IMR-90 (cell line): ENCODE results near the gene TRA2B. TPM values are rescaled to one million over a fixed set of nuclear protein-coding genes. Genes with fewer than 3 reads are reported as not detected.

ENCODE experiments used
- ATAC-seq: fragments of 200-7000 bp; cut with Tn5 transposase; 2 replicates; pipeline ENCODE4 v1.9.1; 2020; ENCODE audit warnings: low read depth, mild to moderate bottlenecking, moderate library complexity
- BruUV-seq: library from RNA; stranded (reverse); fragments of 400-500 nt; replicated peaks from 2 replicates; lab custom pipeline; 2021; lab: Mats Ljungman, UMichigan
- CTCF ChIA-PET: fragments of 300-600 bp; formaldehyde crosslinking; extraction: SDS; loops from one replicate; lab custom pipeline; 2021; ENCODE audit warnings: antibody characterized with exemption; lab: Yijun Ruan, JAX
- POLR2A ChIA-PET: fragments of 300-600 bp; sonication (Branson Sonifier 250); formaldehyde crosslinking; loops from one replicate; lab custom pipeline; 2022; ENCODE audit warnings: antibody characterized with exemption; ENCODE audit not compliant: unreplicated experiment; lab: Charles Lee
- DNase-seq: peaks from one replicate; pipeline ENCODE4 v3.0.0; 2013
- H2AFZ ChIP-seq: replicated peaks from 2 replicates; pipeline ENCODE3; 2013; ENCODE audit warnings: low read length, mild to moderate bottlenecking; ENCODE audit not compliant: poor library complexity
- H2AK5ac ChIP-seq: 2 replicates; pipeline ENCODE4 v1.6.1; 2013; ENCODE audit warnings: low read depth, low read length, inconsistent platforms
- H2AK9ac ChIP-seq: replicated peaks from 2 replicates; pipeline ENCODE3; 2013; ENCODE audit warnings: mild to moderate bottlenecking, low read depth, low read length, moderate library complexity; ENCODE audit not compliant: poor library complexity
- H2BK120ac ChIP-seq: 2 replicates; pipeline ENCODE4 v1.6.1; 2013; ENCODE audit warnings: low read depth, low read length, inconsistent platforms
- H2BK15ac ChIP-seq: 3 replicates; pipeline ENCODE4 v1.6.1; 2013; ENCODE audit warnings: low read depth, low read length, inconsistent platforms
- H2BK20ac ChIP-seq: 2 replicates; pipeline ENCODE4 v1.6.1; 2013; ENCODE audit warnings: low read depth, mild to moderate bottlenecking, inconsistent platforms, low read length, moderate library complexity
- H2BK5ac ChIP-seq: 2 replicates; pipeline ENCODE4 v1.6.1; 2013; ENCODE audit warnings: mild to moderate bottlenecking, low read depth, low read length, inconsistent platforms; ENCODE audit not compliant: poor library complexity, severe bottlenecking
- H3K14ac ChIP-seq: replicated peaks from 2 replicates; pipeline ENCODE4 v1.6.1; 2013; ENCODE audit warnings: low read depth, low read length, inconsistent platforms
- H3K18ac ChIP-seq: 2 replicates; pipeline ENCODE4 v1.6.1; 2013; ENCODE audit warnings: low read depth, low read length, control low read depth
- H3K23ac ChIP-seq: 2 replicates; pipeline ENCODE4 v1.6.1; 2013; ENCODE audit warnings: low read depth, low read length, inconsistent platforms
- H3K27ac ChIP-seq: 2 replicates; pipeline ENCODE4 v1.5.1; 2013; ENCODE audit warnings: mild to moderate bottlenecking, control low read depth, low read length; ENCODE audit not compliant: insufficient read depth
- H3K27me3 ChIP-seq: 2 replicates; pipeline ENCODE4 v1.6.1; 2013; ENCODE audit warnings: low read length; ENCODE audit not compliant: control insufficient read depth, insufficient read depth
- H3K36me3 ChIP-seq: 2 replicates; pipeline ENCODE4 v1.6.1; 2013; ENCODE audit warnings: low read length, mixed read lengths; ENCODE audit not compliant: control insufficient read depth, insufficient read depth
- H3K4ac ChIP-seq: 2 replicates; pipeline ENCODE4 v1.6.1; 2013; ENCODE audit warnings: low read depth, low read length, inconsistent platforms
- H3K4me1 ChIP-seq: 2 replicates; pipeline ENCODE4 v1.6.1; 2013; ENCODE audit warnings: low read length, mixed read lengths; ENCODE audit not compliant: control insufficient read depth, insufficient read depth
- H3K4me2 ChIP-seq: 2 replicates; pipeline ENCODE4 v1.6.1; 2013; ENCODE audit warnings: low read depth, mild to moderate bottlenecking, control low read depth, low read length, moderate library complexity
- H3K4me3 ChIP-seq: 2 replicates; pipeline ENCODE4 v1.5.1; 2013; ENCODE audit warnings: low read depth, mild to moderate bottlenecking, control low read depth, low read length, moderate library complexity; ENCODE audit not compliant: insufficient read depth
- H3K56ac ChIP-seq: 2 replicates; pipeline ENCODE4 v1.6.1; 2013; ENCODE audit warnings: low read length, inconsistent platforms; ENCODE audit not compliant: insufficient read depth; ENCODE audit errors: extremely low read depth
- H3K79me1 ChIP-seq, 2 experiments: 2 replicates each; pipeline ENCODE4 v1.6.1; 2013; ENCODE audit warnings: low read length in 2 of 2, inconsistent platforms in 1 of 2, low read depth in 1 of 2
- H3K9ac ChIP-seq: 2 replicates; pipeline ENCODE4 v1.6.1; 2013; ENCODE audit warnings: low read depth, low read length, control low read depth
- H3K9me1 ChIP-seq: 2 replicates; pipeline ENCODE4 v1.6.1; 2013; ENCODE audit warnings: low read length, inconsistent platforms; ENCODE audit not compliant: insufficient read depth
- H3K9me3 ChIP-seq: 2 replicates; pipeline ENCODE4 v1.6.1; 2013; ENCODE audit warnings: low read length; ENCODE audit not compliant: control insufficient read depth, insufficient read depth
- H4K20me1 ChIP-seq: 2 replicates; pipeline ENCODE4 v1.6.1; 2013; ENCODE audit warnings: low read length, inconsistent platforms; ENCODE audit not compliant: insufficient read depth
- H4K5ac ChIP-seq: 2 replicates; pipeline ENCODE4 v1.6.1; 2013; ENCODE audit warnings: mild to moderate bottlenecking, low read depth, low read length, control low read depth
- H4K8ac ChIP-seq, 2 experiments: 2 replicates each; pipeline ENCODE4 v1.6.1; 2013; ENCODE audit warnings: low read depth in 2 of 2, low read length in 2 of 2, control low read depth in 1 of 2, inconsistent platforms in 1 of 2
- H4K91ac ChIP-seq: 2 replicates; pipeline ENCODE4 v1.6.1; 2013; ENCODE audit warnings: low read depth, low read length, inconsistent platforms; ENCODE audit not compliant: insufficient read depth
- BHLHE40 ChIP-seq: fragments of 150-350 bp; IDR thresholded peaks from 2 replicates; pipeline ENCODE4 v1.6.1; 2016; ENCODE audit warnings: mild to moderate bottlenecking, low read depth, low read length
- CEBPB ChIP-seq: IDR thresholded peaks from 2 replicates; pipeline ENCODE4 v1.6.1; 2012; ENCODE audit warnings: low read depth, low read length, improper control_type of control experiment
- MXI1 ChIP-seq: IDR thresholded peaks from 2 replicates; pipeline ENCODE4 v1.6.1; 2012; ENCODE audit warnings: low read depth, mild to moderate bottlenecking, low read length, moderate library complexity, borderline replicate concordance
- SMC3 ChIP-seq: fragments of 150-350 bp; IDR thresholded peaks from 2 replicates; pipeline ENCODE4 v1.6.1; 2016; ENCODE audit warnings: low read depth, mild to moderate bottlenecking, antibody characterized with exemption, low read length, moderate library complexity
- WGBS, 2 experiments: methylation state at CpG; one replicate each; pipeline versions ENCODE4 v1.1.5 to v1.1.7; 2013; ENCODE audit warnings: missing lambda C conversion rate in 2 of 2; ENCODE audit not compliant: insufficient read length in 1 of 2; ENCODE audit errors: extremely low coverage in 2 of 2; 5-methylcytosine and 5-hydroxymethylcytosine counted together
- dilution Hi-C: fragments of 300-500 bp; cut with HindIII; formaldehyde crosslinking; loops from one replicate; pipeline ENCODE4 v1.14.3; 2018; ENCODE audit warnings: low sequenced_read_pairs; ENCODE audit not compliant: unreplicated experiment
- in situ Hi-C: fragments of 300-500 bp; cut with MboI; formaldehyde crosslinking; loops from 3 replicates; pipeline ENCODE4 v1.14.3; 2019; ENCODE audit warnings: low sequenced_read_pairs, inconsistent platforms, mixed read lengths
- intact Hi-C: fragments of 100-400 bp; cut with micrococcal nuclease; formaldehyde crosslinking; loops from 2 replicates; pipeline ENCODE4 v1.10.0; 2022
- polyA plus RNA-seq, 3 experiments: library from polyadenylated mRNA; depleted of rRNA; stranded (reverse); fragments of >200 nt; gene quantifications; 2 replicates each; pipeline ENCODE4 v1.2.3, GENCODE V29; 2012; ENCODE audit warnings: low replicate concordance in 1 of 3
- total RNA-seq: library from RNA; depleted of rRNA; stranded (reverse); fragments of >200 nt; gene quantifications from 2 replicates; pipeline ENCODE4 v1.2.3, GENCODE V29; 2012
- TF ChIP-seq, protein P1 (sequence below): fragments of 150-350 bp; IDR thresholded peaks from 2 replicates; pipeline ENCODE4 v1.6.1; 2016; ENCODE audit warnings: low read depth, mild to moderate bottlenecking, low read length, moderate library complexity, borderline replicate concordance

The TRA2B gene
- total and polyA plus RNA-seq, 2 of the 4 experiments (the other 2 are of a cell fraction): 127 to 208 TPM

DNA sequence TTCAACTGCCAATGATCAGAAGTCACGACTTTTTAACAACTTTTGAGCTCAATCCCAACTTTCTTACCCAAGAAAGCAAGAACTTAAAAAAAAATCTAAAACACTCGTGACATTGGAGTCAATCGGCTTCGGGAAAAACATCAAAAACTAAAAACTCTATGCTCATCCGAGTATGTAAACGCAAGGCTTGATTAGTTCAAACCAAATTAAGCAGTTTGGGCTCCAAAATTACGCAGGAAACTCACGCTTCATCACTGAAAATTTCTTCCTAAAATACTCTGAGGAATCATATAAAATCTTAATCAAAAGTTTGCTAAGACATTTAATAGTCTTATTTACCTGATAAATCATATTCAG lies 1.6 kb downstream of the TRA2B start (continued):
- TF ChIP-seq, protein P1, sequence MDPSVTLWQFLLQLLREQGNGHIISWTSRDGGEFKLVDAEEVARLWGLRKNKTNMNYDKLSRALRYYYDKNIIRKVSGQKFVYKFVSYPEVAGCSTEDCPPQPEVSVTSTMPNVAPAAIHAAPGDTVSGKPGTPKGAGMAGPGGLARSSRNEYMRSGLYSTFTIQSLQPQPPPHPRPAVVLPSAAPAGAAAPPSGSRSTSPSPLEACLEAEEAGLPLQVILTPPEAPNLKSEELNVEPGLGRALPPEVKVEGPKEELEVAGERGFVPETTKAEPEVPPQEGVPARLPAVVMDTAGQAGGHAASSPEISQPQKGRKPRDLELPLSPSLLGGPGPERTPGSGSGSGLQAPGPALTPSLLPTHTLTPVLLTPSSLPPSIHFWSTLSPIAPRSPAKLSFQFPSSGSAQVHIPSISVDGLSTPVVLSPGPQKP: no peak

- no peak overlapping the region for H2BK5ac ChIP-seq
- H3K4me2 ChIP-seq: peak overlapping the region; percentile 87
- no peak overlapping the region for H2BK20ac ChIP-seq
- ChIA-PET POLR2A (interaction anchor here (0.6 to 1.5 kb wide), 3 partner anchors 8 to 24 kb away, joined by 3 to 4 read pairs (median 3); no protein-coding TSS in a partner anchor), CTCF (interaction anchor here (0.6 to 0.9 kb wide), 3 partner anchors 10 to 165 kb away, joined by 3 to 5 read pairs (median 3); no protein-coding TSS in a partner anchor)
- H2AFZ ChIP-seq: no peak overlapping the region
- peak overlapping the region; percentile 50 for H3K14ac ChIP-seq
- H4K8ac ChIP-seq: no peak overlapping the region
- peaks cover 2% of the 10 kb centered on the region for H3K36me3 ChIP-seq
- intact Hi-C loops: loop anchor here (2.0 kb wide), 2 partner anchors 113 to 275 kb away; no protein-coding TSS in a partner anchor
- H3K27ac ChIP-seq: peak overlapping the region; percentile 31; the same call in 1 of the 2 replicates
- H4K91ac ChIP-seq: no peak overlapping the region
- H3K4me1 ChIP-seq: peaks cover 8% of the 10 kb centered on the region
- dilution Hi-C loops: no loop called here
- TF ChIP-seq MXI1 (peak; percentile 72), SMC3 (no peak), CEBPB (peak; percentile 57), BHLHE40 (no peak)
- in situ Hi-C loops: no loop called here
- H3K9me3 ChIP-seq: no peaks in the 10 kb centered on the region
- peaks cover 0 to 10% of the 10 kb centered on the region in 2 experiments; a peak in 2 of 4 replicates for H3K79me1 ChIP-seq
- H3K9me1 ChIP-seq: no peaks in the 10 kb centered on the region
- no peak overlapping the region for H2AK9ac ChIP-seq
- H2BK120ac ChIP-seq: no peak overlapping the region
- peak overlapping the region; percentile 60; the same call in 1 of the 2 replicates for H3K56ac ChIP-seq
- peak overlapping the region; percentile 75 for H3K4me3 ChIP-seq
- H3K4ac ChIP-seq: no peak overlapping the region
- DNase-seq (peak; percentile 37), ATAC-seq (no peak)
- H2AK5ac ChIP-seq: no peak overlapping the region
- H3K9ac ChIP-seq: peak overlapping the region; percentile 93
- peak overlapping the region; percentile 63 for H3K23ac ChIP-seq
- no peak overlapping the region for H3K18ac ChIP-seq
- no TSS peak for BruUV-seq
- peaks cover 71% of the 10 kb centered on the region for H4K20me1 ChIP-seq
- H2BK15ac ChIP-seq: no peak overlapping the region
- H4K5ac ChIP-seq: no peak overlapping the region
- 0% methylated on average over 1 of the region's 11 CpGs; no CpG with 5 or more reads in 1 of the 2 experiments for WGBS, 2 experiments
- no peaks in the 10 kb centered on the region for H3K27me3 ChIP-seq
Observed at GRCh38 chr3:185935465-185936272, 2.1 kb downstream of the TRA2B start.
